K562 (cell line): ENCODE measurements around the gene ROR2. TPM values are rescaled to one million over a fixed set of nuclear protein-coding genes. Genes with fewer than 3 reads are reported as not detected.

ENCODE experiments used
- ATF1 ChIP-seq, 2 experiments: fragments of 450-650 bp in 1 of 2; IDR thresholded peaks; 2 replicates each; pipeline ENCODE4 v1.6.1; 2016; ENCODE audit warnings: missing compliant biosample characterization in 1 of 2, missing genetic modification characterization in 1 of 2
- CEBPG ChIP-seq, 3 experiments: fragments of 200-800 bp in 1 of 3; sonication (Bioruptor generic) in 1 of 3; sonication (generic) in 1 of 3; formaldehyde crosslinking in 1 of 3; IDR thresholded peaks in 2 of 3; conservative IDR thresholded peaks in 1 of 3; 2 replicates each; pipeline versions ENCODE4 v1.6.1 to v1.8.0; 2016 to 2022; ENCODE audit warnings: missing compliant biosample characterization in 2 of 3, missing genetic modification characterization in 2 of 3, mild to moderate bottlenecking in 1 of 3, missing genetic modification reagents in 1 of 3
- E4F1 ChIP-seq: fragments of 250-450 bp; sonication (Bioruptor Pico); IDR thresholded peaks from 2 replicates; pipeline ENCODE4 v1.5.0; 2021; ENCODE audit warnings: mild to moderate bottlenecking, borderline replicate concordance
- EWSR1 ChIP-seq: fragments of 450-650 bp; IDR thresholded peaks from 2 replicates; pipeline ENCODE4 v1.6.1; 2018; ENCODE audit warnings: borderline replicate concordance, mild to moderate bottlenecking, low read depth, moderate library complexity; ENCODE audit not compliant: partially characterized antibody
- HNRNPLL ChIP-seq: fragments of 200-400 bp; formaldehyde crosslinking; IDR thresholded peaks from 2 replicates; pipeline ENCODE4 v1.6.1; 2017; ENCODE audit warnings: low read length, low read depth, mild to moderate bottlenecking; ENCODE audit not compliant: poor library complexity, severe bottlenecking
- KHSRP ChIP-seq: fragments of 450-650 bp; IDR thresholded peaks from 2 replicates; pipeline ENCODE4 v1.6.1; 2017
- MECOM ChIP-seq: fragments of 250-450 bp; sonication (Bioruptor Pico); IDR thresholded peaks from 2 replicates; pipeline ENCODE4 v1.8.0; 2022; ENCODE audit warnings: inconsistent platforms
- MNT ChIP-seq, 2 experiments: fragments of 450-650 bp; conservative IDR thresholded peaks; 2 replicates each; pipeline ENCODE4 v1.6.1; 2017; ENCODE audit warnings: mild to moderate bottlenecking in 2 of 2, moderate library complexity in 2 of 2
- MYC ChIP-seq, 2 experiments: fragments of 250-450 bp in 1 of 2; sonication (Bioruptor Pico) in 1 of 2; IDR thresholded peaks; 2 replicates each; pipeline versions ENCODE4 v1.5.1 to v1.6.1; 2012 to 2021; ENCODE audit warnings: low read depth in 2 of 2, borderline replicate concordance in 1 of 2, improper control_type of control experiment in 1 of 2, low read length in 1 of 2, mild to moderate bottlenecking in 1 of 2, moderate library complexity in 1 of 2
- POLR2H ChIP-seq: IDR thresholded peaks from 2 replicates; pipeline ENCODE4 v1.6.1; 2016; ENCODE audit warnings: missing genetic modification characterization, low read depth, mild to moderate bottlenecking, control low read depth, missing compliant biosample characterization, moderate library complexity
- RFX1 ChIP-seq: fragments of 450-650 bp; IDR thresholded peaks from 2 replicates; pipeline ENCODE4 v1.6.1; 2016; ENCODE audit warnings: mild to moderate bottlenecking, moderate library complexity
- TFAM ChIP-seq: fragments of 250-450 bp; sonication (Bioruptor Pico); conservative IDR thresholded peaks from 2 replicates; pipeline ENCODE4 v1.5.0; 2021; ENCODE audit warnings: mild to moderate bottlenecking, moderate library complexity
- ZFP91 ChIP-seq: sonication (generic); formaldehyde crosslinking; IDR thresholded peaks from 2 replicates; pipeline ENCODE4 v1.8.0; 2022; ENCODE audit warnings: mild to moderate bottlenecking, missing genetic modification reagents
- ZNF133 ChIP-seq: fragments of 250-450 bp; sonication (Bioruptor Pico); IDR thresholded peaks from 2 replicates; pipeline ENCODE4 v1.4.0; 2020; ENCODE audit warnings: mild to moderate bottlenecking
- ZNF140 ChIP-seq: fragments of 250-450 bp; sonication (Bioruptor Pico); IDR thresholded peaks from 2 replicates; pipeline ENCODE4 v1.8.0; 2021; ENCODE audit warnings: moderate library complexity, mild to moderate bottlenecking, inconsistent platforms
- polyA plus RNA-seq, 8 experiments: library from polyadenylated mRNA; depleted of rRNA in 4 of 8; stranded (reverse) in 5 of 8; unstranded in 3 of 8; fragments of >200 nt; fragmentation: Nextera tagmentation in 2 of 8; fragmentation: Illumina TruSeq in 1 of 8; extraction: Ambion mirVana in 2 of 8; extraction: Trizol in 1 of 8; gene quantifications; 2 replicates each; pipeline versions ENCODE4 v1.2.1 to v1.2.3, GENCODE V29; 2011 to 2014; ENCODE audit warnings: inconsistent platforms in 1 of 8, missing spikeins in 1 of 8
- total RNA-seq, 7 experiments: library from RNA; depleted of rRNA in 6 of 7; stranded (reverse); fragments of >200 nt in 6 of 7; fragmentation: Illumina TruSeq in 2 of 7; extraction: Trizol in 2 of 7; gene quantifications; 2 replicates each; pipeline versions ENCODE4 v1.2.1 to v1.2.3, GENCODE V29; 2011 to 2021; ENCODE audit warnings: low replicate concordance in 1 of 7
- TF ChIP-seq, protein P1 (sequence below): fragments of 250-450 bp; sonication (Bioruptor Pico); IDR thresholded peaks from 2 replicates; pipeline ENCODE4 v1.5.0; 2021
- TF ChIP-seq, protein P2 (sequence below), 3 experiments: IDR thresholded peaks in 2 of 3; conservative IDR thresholded peaks in 1 of 3; 2 replicates each; pipeline ENCODE4 v1.5.1; 2011 to 2012; ENCODE audit warnings: low read length in 3 of 3, mild to moderate bottlenecking in 3 of 3, control low read depth in 2 of 3, improper control_type of control experiment in 1 of 3, inconsistent platforms in 1 of 3, low read depth in 1 of 3, mixed read lengths in 1 of 3, moderate library complexity in 1 of 3; ENCODE audit not compliant: insufficient read depth in 2 of 3

The ROR2 gene
- total and polyA plus RNA-seq, 9 of the 15 experiments (the other 6 are each of a cell fraction or from before 2014, with no cell fraction given): 5.6 to 33.8 (median 15.3) TPM

GRCh38 chr9:91946196-91946595 lies 3.8 kb downstream of the ROR2 start (continued):
- TF ChIP-seq MYC (IDR thresholded peaks at IDR 0.05; ENCODE audit: low read depth, low read length) (peak; percentile 67), MYC (CRISPR knock-in tag; IDR thresholded peaks at IDR 0.05; ENCODE audit: borderline replicate concordance, low read depth) (0 out of 2 replicates have a peak, but pooled peaks have one; percentile 28), POLR2H (no peak), E4F1 (no peak), HNRNPLL (no peak), TFAM (CRISPR knock-in tag) (no peak), ZFP91 (CRISPR knock-in tag) (no peak), MNT (conservative IDR thresholded peaks at IDR 0.05) (peak; percentile 77 to 83), KHSRP (no peak), MECOM (no peak), ATF1 (CRISPR knock-in tag; IDR thresholded peaks at IDR 0.05) (no peak), ATF1 (tag; IDR thresholded peaks at IDR 0.05) (no peak), ZNF133 (CRISPR knock-in tag) (no peak), ZNF140 (CRISPR knock-in tag) (no peak), CEBPG (CRISPR knock-in tag; IDR thresholded peaks at IDR 0.05) (no peak), CEBPG (tag; conservative IDR thresholded peaks at IDR 0.05 in 1 of 2, IDR thresholded peaks at IDR 0.05 in 1 of 2) (no peak), EWSR1 (no peak), RFX1 (no peak)
- TF ChIP-seq, protein P1, sequence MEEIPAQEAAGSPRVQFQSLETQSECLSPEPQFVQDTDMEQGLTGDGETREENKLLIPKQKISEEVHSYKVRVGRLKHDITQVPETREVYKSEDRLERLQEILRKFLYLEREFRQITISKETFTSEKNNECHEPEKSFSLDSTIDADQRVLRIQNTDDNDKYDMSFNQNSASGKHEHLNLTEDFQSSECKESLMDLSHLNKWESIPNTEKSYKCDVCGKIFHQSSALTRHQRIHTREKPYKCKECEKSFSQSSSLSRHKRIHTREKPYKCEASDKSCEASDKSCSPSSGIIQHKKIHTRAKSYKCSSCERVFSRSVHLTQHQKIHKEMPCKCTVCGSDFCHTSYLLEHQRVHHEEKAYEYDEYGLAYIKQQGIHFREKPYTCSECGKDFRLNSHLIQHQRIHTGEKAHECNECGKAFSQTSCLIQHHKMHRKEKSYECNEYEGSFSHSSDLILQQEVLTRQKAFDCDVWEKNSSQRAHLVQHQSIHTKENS: no peak
- TF ChIP-seq, protein P2, sequence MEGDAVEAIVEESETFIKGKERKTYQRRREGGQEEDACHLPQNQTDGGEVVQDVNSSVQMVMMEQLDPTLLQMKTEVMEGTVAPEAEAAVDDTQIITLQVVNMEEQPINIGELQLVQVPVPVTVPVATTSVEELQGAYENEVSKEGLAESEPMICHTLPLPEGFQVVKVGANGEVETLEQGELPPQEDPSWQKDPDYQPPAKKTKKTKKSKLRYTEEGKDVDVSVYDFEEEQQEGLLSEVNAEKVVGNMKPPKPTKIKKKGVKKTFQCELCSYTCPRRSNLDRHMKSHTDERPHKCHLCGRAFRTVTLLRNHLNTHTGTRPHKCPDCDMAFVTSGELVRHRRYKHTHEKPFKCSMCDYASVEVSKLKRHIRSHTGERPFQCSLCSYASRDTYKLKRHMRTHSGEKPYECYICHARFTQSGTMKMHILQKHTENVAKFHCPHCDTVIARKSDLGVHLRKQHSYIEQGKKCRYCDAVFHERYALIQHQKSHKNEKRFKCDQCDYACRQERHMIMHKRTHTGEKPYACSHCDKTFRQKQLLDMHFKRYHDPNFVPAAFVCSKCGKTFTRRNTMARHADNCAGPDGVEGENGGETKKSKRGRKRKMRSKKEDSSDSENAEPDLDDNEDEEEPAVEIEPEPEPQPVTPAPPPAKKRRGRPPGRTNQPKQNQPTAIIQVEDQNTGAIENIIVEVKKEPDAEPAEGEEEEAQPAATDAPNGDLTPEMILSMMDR (IDR thresholded peaks at IDR 0.05 in 2 of 3, conservative IDR thresholded peaks at IDR 0.05 in 1 of 3; ENCODE audit: insufficient read depth in 2 of 3, low read depth in 1 of 3, low read length in 3 of 3): no peak
